Raji (cell line): Measurements from ENCODE around the gene INPP1.

ENCODE experiments used
- POLR2A ChIP-seq: IDR thresholded peaks from 2 replicates; pipeline ENCODE4 v1.6.1; 2011; ENCODE audit warnings: low read depth, low read length, control low read depth; ENCODE audit not compliant: insufficient read depth

Gene INPP1

GRCh38 chr2:190343536-190344275 lies at the start of gene INPP1:
Gene INPP1, plus strand, starts transcription at chr2:190343589. Its CDS starts 16,514 bp downstream, at chr2:190360103.
- TF ChIP-seq POLR2A = no peak

- no peak for TF ChIP-seq POLR2A
Observed at GRCh38 chr2:190301032-190301431, 42.4 kb upstream of the INPP1 start.

- TF ChIP-seq POLR2A = no peak
Observed at GRCh38 chr2:190302052-190302451, 41.3 kb upstream of the INPP1 start.

- TF ChIP-seq POLR2A = no peak
Observed at GRCh38 chr2:190303647-190304046, 39.7 kb upstream of the INPP1 start.

GRCh38 chr2:190304404-190304803 lies 39.0 kb upstream of the INPP1 start:
- no peak for TF ChIP-seq POLR2A

GRCh38 chr2:190308031-190308430 lies 35.4 kb upstream of the INPP1 start:
- no peak for TF ChIP-seq POLR2A

GRCh38 chr2:190311893-190312634 lies 31.3 kb upstream of the INPP1 start:
- TF ChIP-seq POLR2A = no peak

GRCh38 chr2:190313880-190314279 lies 29.5 kb upstream of the INPP1 start:
- TF ChIP-seq POLR2A = no peak

GRCh38 chr2:190315273-190315672 lies 28.1 kb upstream of the INPP1 start:
- no peak for TF ChIP-seq POLR2A

GRCh38 chr2:190318514-190318913 lies 24.9 kb upstream of the INPP1 start:
- no peak for TF ChIP-seq POLR2A

- TF ChIP-seq POLR2A = no peak
Observed at GRCh38 chr2:190318931-190319554, 24.3 kb upstream of the INPP1 start.

- TF ChIP-seq POLR2A = peak; percentile 79
Observed at GRCh38 chr2:190319555-190320498, 23.6 kb upstream of the INPP1 start, which contains the start of gene HIBCH. Gene HIBCH, minus strand, starts transcription at chr2:190319826. Its CDS starts 76 bp downstream, at chr2:190319750.

GRCh38 chr2:190320696-190321095 lies 22.7 kb upstream of the INPP1 start:
- no peak for TF ChIP-seq POLR2A

- no peak for TF ChIP-seq POLR2A
Observed at GRCh38 chr2:190323406-190323805, 20.0 kb upstream of the INPP1 start.

- TF ChIP-seq POLR2A = no peak
Observed at GRCh38 chr2:190325588-190325987, 17.8 kb upstream of the INPP1 start.
